H1 (cell line): Measurements from ENCODE around the gene RGL1. TPM values are rescaled to one million over a fixed set of nuclear protein-coding genes. Genes with fewer than 3 reads are reported as not detected.

Source experiments
- CTCF ChIA-PET: fragments of 300-600 bp; sonication (Branson Sonifier 250); formaldehyde crosslinking; loops from one replicate; lab custom pipeline; 2021; ENCODE audit not compliant: partially characterized antibody; lab: Charles Lee
- POLR2A ChIA-PET: fragments of 300-600 bp; sonication (Branson Sonifier 250); formaldehyde crosslinking; loops from one replicate; lab custom pipeline; 2021; ENCODE audit warnings: inconsistent platforms; ENCODE audit not compliant: partially characterized antibody; lab: Charles Lee
- DNase-seq, 2 experiments: peaks; one replicate each; pipeline versions ENCODE4 v3.0.0 to v3.0.0-alpha.2; 2010 to 2022; ENCODE audit warnings: low spot score in 2 of 2, low read depth in 1 of 2, mixed read lengths in 1 of 2
- FAIRE-seq: peaks from 2 replicates; lab custom pipeline; 2011; peaks lifted over from hg19 to GRCh38; lab: Jason Lieb, UNC
- H2AFZ ChIP-seq: 2 replicates; pipeline ENCODE4 v1.8.1; 2012; ENCODE audit warnings: low read length, inconsistent platforms
- H2AK5ac ChIP-seq: 2 replicates; pipeline ENCODE4 v1.6.1; 2013; ENCODE audit warnings: low read depth, low read length
- H2BK120ac ChIP-seq: replicated peaks from 2 replicates; pipeline ENCODE3; 2013; ENCODE audit warnings: low read depth, low read length, inconsistent platforms
- H2BK12ac ChIP-seq: 2 replicates; pipeline ENCODE4 v1.6.1; 2013; ENCODE audit warnings: low read depth, low read length
- H2BK15ac ChIP-seq: 2 replicates; pipeline ENCODE4 v1.6.1; 2013; ENCODE audit warnings: low read length
- H2BK20ac ChIP-seq: 2 replicates; pipeline ENCODE4 v1.6.1; 2013; ENCODE audit warnings: low read length
- H2BK5ac ChIP-seq: 2 replicates; pipeline ENCODE4 v1.6.1; 2013; ENCODE audit warnings: low read depth, low read length
- H3K14ac ChIP-seq: 2 replicates; pipeline ENCODE4 v1.6.1; 2013; ENCODE audit warnings: inconsistent platforms; ENCODE audit not compliant: insufficient read length
- H3K18ac ChIP-seq: 2 replicates; pipeline ENCODE4 v1.6.1; 2013; ENCODE audit warnings: low read length; ENCODE audit errors: extremely low read depth
- H3K23ac ChIP-seq: 2 replicates; pipeline ENCODE4 v1.6.1; 2013; ENCODE audit warnings: inconsistent platforms; ENCODE audit not compliant: insufficient read length
- H3K23me2 ChIP-seq: 2 replicates; pipeline ENCODE4 v1.6.1; 2013; ENCODE audit warnings: low read depth, low read length
- H3K27ac ChIP-seq: 2 replicates; pipeline ENCODE4 v1.6.1; 2011; ENCODE audit warnings: low read depth, low read length, inconsistent platforms
- H3K27me3 ChIP-seq, 4 experiments: replicated peaks in 1 of 4; 1 replicate in 1 of 4; 2 replicates in 3 of 4; pipeline versions ENCODE4 v1.6.1 to v1.8.1; 2011 to 2013; ENCODE audit warnings: low read length in 3 of 4, mild to moderate bottlenecking in 3 of 4, inconsistent platforms in 2 of 4, mixed read lengths in 2 of 4, moderate library complexity in 1 of 4; ENCODE audit not compliant: control insufficient read depth in 3 of 4, insufficient read depth in 3 of 4; ENCODE audit errors: extremely low read depth in 1 of 4
- H3K36me3 ChIP-seq, 4 experiments: 2 replicates each; pipeline versions ENCODE4 v1.6.1 to v1.8.1; 2011 to 2013; ENCODE audit warnings: mild to moderate bottlenecking in 4 of 4, low read length in 3 of 4, moderate library complexity in 2 of 4, control low read depth in 1 of 4, inconsistent platforms in 1 of 4; ENCODE audit not compliant: insufficient read depth in 4 of 4, control insufficient read depth in 2 of 4
- H3K4ac ChIP-seq: replicated peaks from 2 replicates; pipeline ENCODE3; 2013; ENCODE audit warnings: low read length, low read depth, mixed read lengths, inconsistent platforms; ENCODE audit not compliant: insufficient read length
- H3K4me1 ChIP-seq, 4 experiments: replicated peaks in 1 of 4; 1 replicate in 1 of 4; 2 replicates in 3 of 4; pipeline versions ENCODE4 v1.6.1 to v1.8.1; 2011 to 2013; ENCODE audit warnings: low read length in 3 of 4, inconsistent platforms in 2 of 4, mixed read lengths in 1 of 4; ENCODE audit not compliant: insufficient read depth in 4 of 4, control insufficient read depth in 3 of 4
- H3K4me2 ChIP-seq, 2 experiments: 2 replicates each; pipeline versions ENCODE4 v1.6.1 to v1.8.1; 2011 to 2013; ENCODE audit warnings: low read depth in 2 of 2, low read length in 2 of 2, control low read depth in 1 of 2, inconsistent platforms in 1 of 2, mild to moderate bottlenecking in 1 of 2; ENCODE audit not compliant: insufficient read depth in 1 of 2
- H3K4me3 ChIP-seq, 4 experiments: fragments of 200-600, 300-600 bp in 1 of 4; sonication (generic), shearing (Covaris generic), sonication (Bioruptor Twin) in 1 of 4; 2 replicates each; pipeline versions ENCODE4 v1.5.1 to v1.8.1; 2011 to 2016; ENCODE audit warnings: low read length in 4 of 4, low read depth in 3 of 4, control low read depth in 2 of 4, inconsistent platforms in 2 of 4, mild to moderate bottlenecking in 2 of 4, mixed read lengths in 1 of 4, moderate library complexity in 1 of 4; ENCODE audit not compliant: insufficient read depth in 2 of 4; ENCODE audit errors: extremely low read depth in 1 of 4
- H3K56ac ChIP-seq: replicated peaks from 2 replicates; pipeline ENCODE3; 2013; ENCODE audit warnings: low read depth, mild to moderate bottlenecking, mixed read lengths, low read length, inconsistent platforms; ENCODE audit not compliant: insufficient read length
- H3K79me1 ChIP-seq: 2 replicates; pipeline ENCODE4 v1.6.1; 2013; ENCODE audit warnings: low read depth, low read length, control low read depth
- H3K79me2 ChIP-seq, 2 experiments: 2 replicates each; pipeline versions ENCODE4 v1.6.1 to v1.8.1; 2012 to 2013; ENCODE audit warnings: low read length in 2 of 2, mild to moderate bottlenecking in 2 of 2, inconsistent platforms in 1 of 2; ENCODE audit not compliant: insufficient read depth in 2 of 2, control insufficient read depth in 1 of 2
- H3K9ac ChIP-seq, 4 experiments: replicated peaks in 1 of 4; 1 replicate in 1 of 4; 2 replicates in 3 of 4; pipeline versions ENCODE4 v1.6.1 to v1.8.1; 2011 to 2013; ENCODE audit warnings: low read depth in 3 of 4, low read length in 3 of 4, control low read depth in 2 of 4, mild to moderate bottlenecking in 2 of 4, moderate library complexity in 2 of 4, inconsistent platforms in 1 of 4; ENCODE audit errors: extremely low read depth in 1 of 4
- H3K9me3 ChIP-seq, 2 experiments: 2 replicates each; pipeline versions ENCODE4 v1.6.1 to v1.8.1; 2012 to 2013; ENCODE audit warnings: mild to moderate bottlenecking in 2 of 2, moderate library complexity in 2 of 2, control low read depth in 1 of 2, inconsistent platforms in 1 of 2, low read depth in 1 of 2, low read length in 1 of 2, mixed read lengths in 1 of 2; ENCODE audit not compliant: insufficient read depth in 2 of 2
- H4K20me1 ChIP-seq, 2 experiments: replicated peaks in 1 of 2; 2 replicates each; pipeline versions ENCODE3 to v1.8.1; 2011 to 2013; ENCODE audit warnings: inconsistent platforms in 2 of 2, low read length in 2 of 2, mild to moderate bottlenecking in 1 of 2; ENCODE audit not compliant: insufficient read depth in 2 of 2, control insufficient read depth in 1 of 2
- H4K5ac ChIP-seq: 2 replicates; pipeline ENCODE4 v1.6.1; 2013; ENCODE audit warnings: low read length, low read depth, mixed read lengths, inconsistent platforms; ENCODE audit not compliant: insufficient read length
- H4K8ac ChIP-seq: 2 replicates; pipeline ENCODE4 v1.8.0; 2013; ENCODE audit warnings: mild to moderate bottlenecking, moderate library complexity, low read length, inconsistent platforms; ENCODE audit not compliant: insufficient read depth; ENCODE audit errors: extremely low read depth
- H4K91ac ChIP-seq: replicated peaks from 2 replicates; pipeline ENCODE3; 2013; ENCODE audit warnings: low read length, mixed read lengths, inconsistent platforms; ENCODE audit not compliant: insufficient read length
- CBX8 ChIP-seq: fragments of 300-800, 300-1000 bp; sonication (generic); IDR thresholded peaks from 2 replicates; pipeline ENCODE4 v1.7.1; 2016; ENCODE audit warnings: low read depth, low read length, borderline replicate concordance
- CHD2 ChIP-seq: IDR thresholded peaks from 2 replicates; pipeline ENCODE4 v1.6.1; 2012; ENCODE audit warnings: low read length, improper control_type of control experiment
- CTBP2 ChIP-seq: IDR thresholded peaks from 2 replicates; pipeline ENCODE4 v1.7.0; 2011; ENCODE audit warnings: borderline replicate concordance, mild to moderate bottlenecking, moderate library complexity, mixed read lengths, low read length; ENCODE audit not compliant: insufficient read depth, insufficient read length
- EGR1 ChIP-seq: IDR thresholded peaks from 2 replicates; pipeline ENCODE4 v1.6.1; 2011; ENCODE audit warnings: low read depth, low read length, borderline replicate concordance
- EP300 ChIP-seq, 2 experiments: IDR thresholded peaks; 1 replicate in 1 of 2; 2 replicates in 1 of 2; pipeline ENCODE4 v1.6.1; 2011 to 2012; ENCODE audit warnings: low read depth in 2 of 2, low read length in 2 of 2, mild to moderate bottlenecking in 2 of 2, borderline replicate concordance in 1 of 2, inconsistent platforms in 1 of 2, moderate library complexity in 1 of 2
- EZH2 ChIP-seq: fragments of 200-600 bp; sonication (generic); IDR thresholded peaks from 2 replicates; pipeline ENCODE4 v1.7.1; 2012; ENCODE audit warnings: low read depth, mild to moderate bottlenecking, moderate library complexity, low read length, inconsistent platforms; ENCODE audit not compliant: severe bottlenecking
- KDM4A ChIP-seq: IDR thresholded peaks from one replicate; pipeline ENCODE4 v1.7.1; 2012; ENCODE audit warnings: low read depth, mild to moderate bottlenecking, moderate library complexity, low read length, inconsistent platforms; ENCODE audit not compliant: severe bottlenecking
- NANOG ChIP-seq: IDR thresholded peaks from 2 replicates; pipeline ENCODE4 v1.6.1; 2011; ENCODE audit warnings: low read length, low read depth, mild to moderate bottlenecking, inconsistent platforms; ENCODE audit not compliant: insufficient read depth, poor library complexity, severe bottlenecking
- POU5F1 ChIP-seq: IDR thresholded peaks from 2 replicates; pipeline ENCODE4 v1.6.1; 2011; ENCODE audit warnings: low read depth, mild to moderate bottlenecking, low read length, moderate library complexity
- TAF7 ChIP-seq: optimal IDR thresholded peaks from 2 replicates; pipeline ENCODE3; 2011; ENCODE audit warnings: low read depth, mild to moderate bottlenecking, inconsistent platforms, low read length, moderate library complexity, borderline replicate concordance
- TBP ChIP-seq: IDR thresholded peaks from 2 replicates; pipeline ENCODE4 v1.6.1; 2011; ENCODE audit warnings: low read depth, low read length, improper control_type of control experiment
- ZNF274 ChIP-seq: IDR thresholded peaks from 2 replicates; pipeline ENCODE4 v1.7.0; 2012; ENCODE audit warnings: low read length, borderline replicate concordance; ENCODE audit errors: extremely low read depth
- WGBS, 2 experiments: shearing (Covaris generic) in 1 of 2; methylation state at CpG; one replicate each; pipeline versions ENCODE4 v1.1.6 to v1.1.7; 2013 to 2015; ENCODE audit warnings: low lambda C conversion rate in 2 of 2, mixed read lengths in 2 of 2, inconsistent platforms in 1 of 2, low coverage in 1 of 2, missing lambda C conversion rate in 1 of 2; ENCODE audit not compliant: insufficient replicate concordance in 2 of 2, insufficient coverage in 1 of 2, insufficient read length in 1 of 2; ENCODE audit errors: extremely low coverage in 1 of 2, missing lambda C conversion rate in 1 of 2; 5-methylcytosine and 5-hydroxymethylcytosine counted together
- polyA plus RNA-seq, 7 experiments: library from polyadenylated mRNA; depleted of rRNA in 3 of 7; stranded (reverse) in 5 of 7; unstranded in 2 of 7; fragments of >200 nt in 5 of 7; fragments of 200-250 nt in 2 of 7; gene quantifications; 1 replicate in 5 of 7; 2 replicates in 1 of 7; 4 replicates in 1 of 7; pipeline versions ENCODE4 v1.2.1 to v1.2.3, GENCODE V29; 2011 to 2013; ENCODE audit warnings: missing spikeins in 2 of 7, mixed read lengths in 2 of 7
- total RNA-seq: library from RNA; stranded (reverse); fragmentation: NEBNext Ultra II Directional; extraction: Animal tissue kit (Norgen Biotek cat#: 25700); gene quantifications from 2 replicates; pipeline ENCODE4 v1.2.1, GENCODE V29; 2021
- TF ChIP-seq, protein P1 (sequence below): IDR thresholded peaks from 2 replicates; pipeline ENCODE4 v1.6.1; 2011; ENCODE audit warnings: low read depth, mild to moderate bottlenecking, low read length; ENCODE audit not compliant: insufficient read depth

RGL1 gene
- total and polyA plus RNA-seq, 2 of the 8 experiments (the other 6 are each of a cell fraction or from before 2014, with no cell fraction given), result 0.98 to 2.4 TPM

GRCh38 chr1:183873642-183874041, 68.7 kb downstream of the RGL1 start:
- no peaks in the 10 kb centered on the region for H4K20me1 ChIP-seq
- H2BK20ac ChIP-seq, result no peak overlapping the region
- H2BK120ac ChIP-seq, result no peak overlapping the region
- no peak overlapping the region for H3K4me2 ChIP-seq
- H3K79me1 ChIP-seq, result no peaks in the 10 kb centered on the region
- ChIA-PET CTCF (no interaction called here), POLR2A (interaction anchor here (0.7 kb wide), 1 partner anchor 42 kb away, joined by 3 read pairs; no protein-coding TSS in a partner anchor)
- FAIRE-seq (no peak), DNase-seq (no peak)
- H3K18ac ChIP-seq, result no peak overlapping the region
- no peaks in the 10 kb centered on the region for H3K9me3 ChIP-seq
- no peak overlapping the region for H3K27ac ChIP-seq
- no peak overlapping the region for H3K23ac ChIP-seq
- H2AK5ac ChIP-seq, result 0 out of 2 replicates have a peak overlapping the region, but pooled peaks have one; percentile 71
- H2AFZ ChIP-seq, result no peak overlapping the region
- no peak overlapping the region for H3K9ac ChIP-seq
- H4K91ac ChIP-seq, result no peak overlapping the region
- no peak overlapping the region for H2BK12ac ChIP-seq
- no peak overlapping the region for H4K8ac ChIP-seq
- no peaks in the 10 kb centered on the region for H3K27me3 ChIP-seq
- H3K4me1 ChIP-seq, result peaks cover 1 to 6% (median 6%) of the 10 kb centered on the region in 4 experiments; a peak in 4 of 7 replicates
- H2BK5ac ChIP-seq, result no peak overlapping the region
- 84% methylated on average over 3 of the region's 3 CpGs; no CpG with 5 or more reads in 1 of the 2 experiments for WGBS, 2 experiments
- H3K4ac ChIP-seq, result no peak overlapping the region
- H3K14ac ChIP-seq, result no peak overlapping the region
- H3K36me3 ChIP-seq, result no peaks in the 10 kb centered on the region
- H3K79me2 ChIP-seq, result no peaks in the 10 kb centered on the region
- no peaks in the 10 kb centered on the region for H3K23me2 ChIP-seq
- no peak overlapping the region for H2BK15ac ChIP-seq
- no peak overlapping the region for H3K56ac ChIP-seq
- no peak overlapping the region for H3K4me3 ChIP-seq
- no peak overlapping the region for H4K5ac ChIP-seq
- TF ChIP-seq CBX8 (no peak), NANOG (no peak), TBP (no peak), CHD2 (no peak), TAF7 (no peak), ZNF274 (no peak), EZH2 (no peak), EP300 (IDR thresholded peaks at IDR 0.05; ENCODE audit: borderline replicate concordance in 1 of 2, low read depth in 2 of 2, low read length in 2 of 2) (no peak), EGR1 (no peak), POU5F1 (no peak), KDM4A (no peak), CTBP2 (no peak)
- TF ChIP-seq, protein P1, sequence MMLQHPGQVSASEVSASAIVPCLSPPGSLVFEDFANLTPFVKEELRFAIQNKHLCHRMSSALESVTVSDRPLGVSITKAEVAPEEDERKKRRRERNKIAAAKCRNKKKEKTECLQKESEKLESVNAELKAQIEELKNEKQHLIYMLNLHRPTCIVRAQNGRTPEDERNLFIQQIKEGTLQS, result no peak
